NCI-H1417 treated with DMSO at 0.1 percent for 48 hours (cell line): ENCODE results near the gene OTUD3.

Source experiments
- DNase-seq: peaks from one replicate; lab custom pipeline; 2025; lab: John Stamatoyannopoulos, UW

Gene OTUD3

DNA sequence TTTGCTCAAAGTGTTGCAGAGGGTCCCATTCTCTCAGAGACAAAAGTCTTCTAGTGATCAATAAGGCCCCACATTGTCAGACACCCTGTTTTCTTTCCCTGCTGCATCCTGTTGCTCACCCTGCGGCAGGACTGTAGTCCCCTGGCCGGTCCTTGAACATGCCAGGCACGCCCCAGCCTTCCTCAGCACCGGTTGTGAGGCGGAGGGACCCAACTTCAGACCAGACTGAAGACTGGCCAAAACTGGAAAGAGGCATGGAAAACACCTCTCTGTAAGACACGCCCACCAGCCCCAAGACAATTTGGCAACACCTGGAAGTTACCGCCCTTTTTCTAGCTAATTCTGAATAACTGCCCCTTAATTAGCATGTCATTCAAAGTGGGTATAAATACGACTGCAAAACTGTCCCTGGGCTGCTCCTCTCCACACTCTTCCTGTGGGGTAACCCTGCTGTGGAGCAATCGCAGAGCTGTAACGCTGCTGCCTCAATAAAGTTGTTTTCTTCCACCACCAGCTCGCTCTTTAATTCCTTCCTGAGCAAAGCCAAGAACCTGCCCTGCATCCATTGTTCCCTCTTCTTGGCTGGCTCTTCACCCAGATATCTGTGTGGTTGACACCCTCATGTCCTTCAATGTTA, 73.5 kb downstream of the OTUD3 start:
- no peak for DNase-seq

GRCh38 chr1:19957779-19958178, 75.6 kb downstream of the OTUD3 start:
- no peak for DNase-seq

GRCh38 chr1:19960591-19960990, 78.4 kb downstream of the OTUD3 start:
- no peak for DNase-seq
